MM.1S (cell line): ENCODE data around the gene WASL.

ENCODE experiments used
- EZH2phosphoT487 ChIP-seq: fragments of 300-600 bp; sonication (generic); IDR thresholded peaks from 2 replicates; pipeline ENCODE4 v1.6.1; 2018; ENCODE audit warnings: antibody characterized with exemption, low read length
- TF ChIP-seq, protein P1 (sequence below): fragments of 300-600 bp; sonication (generic); IDR thresholded peaks from 2 replicates; pipeline ENCODE4 v1.5.1; 2016; ENCODE audit warnings: antibody characterized with exemption, low read length, mixed read lengths

DNA sequence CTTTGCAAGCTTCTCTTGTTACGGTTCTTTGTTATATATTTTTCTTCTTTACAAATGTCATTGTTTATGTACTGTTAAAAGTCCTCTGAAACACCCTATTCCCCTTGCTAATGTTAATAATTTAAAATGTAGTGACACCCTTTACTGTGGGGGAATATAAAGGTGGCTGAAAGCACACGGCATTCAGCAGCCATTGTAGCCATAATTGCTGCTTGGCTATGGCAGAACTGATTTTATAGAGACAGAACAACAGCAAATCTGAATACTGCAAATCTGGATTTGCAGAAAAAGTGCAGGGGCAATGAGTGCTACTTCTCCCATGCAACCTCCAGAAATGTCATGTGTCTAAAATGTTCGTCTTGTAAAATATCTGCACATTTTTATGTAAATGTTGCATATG lies 3.7 kb upstream of the WASL start:
- TF ChIP-seq, protein P1, sequence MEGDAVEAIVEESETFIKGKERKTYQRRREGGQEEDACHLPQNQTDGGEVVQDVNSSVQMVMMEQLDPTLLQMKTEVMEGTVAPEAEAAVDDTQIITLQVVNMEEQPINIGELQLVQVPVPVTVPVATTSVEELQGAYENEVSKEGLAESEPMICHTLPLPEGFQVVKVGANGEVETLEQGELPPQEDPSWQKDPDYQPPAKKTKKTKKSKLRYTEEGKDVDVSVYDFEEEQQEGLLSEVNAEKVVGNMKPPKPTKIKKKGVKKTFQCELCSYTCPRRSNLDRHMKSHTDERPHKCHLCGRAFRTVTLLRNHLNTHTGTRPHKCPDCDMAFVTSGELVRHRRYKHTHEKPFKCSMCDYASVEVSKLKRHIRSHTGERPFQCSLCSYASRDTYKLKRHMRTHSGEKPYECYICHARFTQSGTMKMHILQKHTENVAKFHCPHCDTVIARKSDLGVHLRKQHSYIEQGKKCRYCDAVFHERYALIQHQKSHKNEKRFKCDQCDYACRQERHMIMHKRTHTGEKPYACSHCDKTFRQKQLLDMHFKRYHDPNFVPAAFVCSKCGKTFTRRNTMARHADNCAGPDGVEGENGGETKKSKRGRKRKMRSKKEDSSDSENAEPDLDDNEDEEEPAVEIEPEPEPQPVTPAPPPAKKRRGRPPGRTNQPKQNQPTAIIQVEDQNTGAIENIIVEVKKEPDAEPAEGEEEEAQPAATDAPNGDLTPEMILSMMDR: no peak
- TF ChIP-seq EZH2phosphoT487: no peak
